ENCODE measurements around the gene ACO1.

GRCh38 chr9:32503008-32503407 lies 118.6 kb downstream of the ACO1 start:
- TF ChIP-seq CTCF (IDR thresholded peaks at IDR 0.05) = no peak
- TF ChIP-seq POLR2A (IDR thresholded peaks at IDR 0.05) = no peak
